ENCODE data around the gene LDLRAD4. TPM values are rescaled to one million over a fixed set of nuclear protein-coding genes. Genes with fewer than 3 reads are reported as not detected.

Gene LDLRAD4
- total RNA-seq, 1 experiment from 2014 or later: 1.7 TPM

- no peak overlapping the region for H3K27ac ChIP-seq
- H3K36me3 ChIP-seq (ENCODE audit: low read depth): no peaks in the 10 kb centered on the region
- no TSS peak for BruUV-seq (replicated peaks)
- ChIA-PET POLR2A (ENCODE audit: unreplicated experiment) (no interaction called here), CTCF (no interaction called here)
- H3K79me2 ChIP-seq (ENCODE audit: low read depth): no peaks in the 10 kb centered on the region
- no peak overlapping the region for H3K4me3 ChIP-seq
- no peaks in the 10 kb centered on the region for H3K4me1 ChIP-seq (replicated peaks; ENCODE audit: insufficient read depth)
- TF ChIP-seq CTCF (conservative IDR thresholded peaks at IDR 0.05) (no peak), EZH2 (IDR thresholded peaks at IDR 0.05; ENCODE audit: low read depth) (no peak)
- H3K4me2 ChIP-seq: no peak overlapping the region
- no peaks in the 10 kb centered on the region for H3K9me3 ChIP-seq (ENCODE audit: insufficient read depth, low read depth)
- 0 out of 2 replicates have a peak, but pooled peaks cover 3% of the 10 kb centered on the region for H4K20me1 ChIP-seq (ENCODE audit: insufficient read depth)
- peaks cover 41% of the 10 kb centered on the region for H3K27me3 ChIP-seq (ENCODE audit: insufficient read depth, low read depth)
- H3K9me2 ChIP-seq (ENCODE audit: insufficient read depth): no peaks in the 10 kb centered on the region
- H2AFZ ChIP-seq: no peak overlapping the region
- DNase-seq: no peak
- intact Hi-C loops (cut with micrococcal nuclease; ENCODE audit: unreplicated experiment): no loop called here
- no peaks in the 10 kb centered on the region for H3F3A ChIP-seq (ENCODE audit: insufficient read depth, low read depth)
These were observed 112.4 kb downstream of the LDLRAD4 start for GRCh38 chr18:13330996-13331395.

DNA sequence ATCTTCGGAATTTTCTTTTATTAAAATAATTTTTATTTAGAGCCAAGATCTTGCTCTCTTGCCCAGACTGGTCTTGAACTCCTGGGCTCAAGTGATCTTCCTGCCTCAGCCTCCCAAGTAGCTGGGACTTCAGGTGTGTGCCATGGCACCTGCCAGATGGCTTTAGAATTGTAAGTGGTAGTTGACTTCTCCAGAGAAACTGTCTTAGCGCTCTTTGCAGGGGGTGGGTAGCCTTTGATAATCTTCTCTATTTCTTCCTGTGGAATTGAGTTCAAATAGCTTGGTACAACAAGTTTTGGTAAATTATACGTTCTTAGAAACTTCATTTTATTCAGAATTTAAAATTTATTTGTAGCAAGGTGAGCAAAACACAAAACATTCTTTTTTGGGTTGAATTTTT is 113.3 kb downstream of the LDLRAD4 start:
- CTCF ChIA-PET: no interaction called here
- POLR2A ChIA-PET (ENCODE audit: unreplicated experiment): no interaction called here
- intact Hi-C loops (cut with micrococcal nuclease; ENCODE audit: unreplicated experiment): no loop called here

GRCh38 chr18:13332874-13333273 is 114.3 kb downstream of the LDLRAD4 start:
- Histone ChIP-seq H3K9me2 (ENCODE audit: insufficient read depth) (no peaks in the 10 kb centered on the region), H3K4me2 (no peak overlapping the region), H2AFZ (no peak overlapping the region), H3K4me3 (no peak overlapping the region), H3K4me1 (replicated peaks; ENCODE audit: insufficient read depth) (no peaks in the 10 kb centered on the region), H3K27me3 (ENCODE audit: insufficient read depth, low read depth) (peaks cover 33% of the 10 kb centered on the region; the same call in 1 of the 2 replicates), H4K20me1 (ENCODE audit: insufficient read depth) (no peaks in the 10 kb centered on the region), H3F3A (ENCODE audit: insufficient read depth, low read depth) (no peaks in the 10 kb centered on the region), H3K79me2 (ENCODE audit: low read depth) (no peaks in the 10 kb centered on the region), H3K9me3 (ENCODE audit: insufficient read depth, low read depth) (no peaks in the 10 kb centered on the region), H3K27ac (no peak overlapping the region), H3K36me3 (ENCODE audit: low read depth) (no peaks in the 10 kb centered on the region)
- intact Hi-C loops (cut with micrococcal nuclease; ENCODE audit: unreplicated experiment): no loop called here
- DNase-seq: no peak
- ChIA-PET CTCF (no interaction called here), POLR2A (ENCODE audit: unreplicated experiment) (no interaction called here)
- TF ChIP-seq CTCF (conservative IDR thresholded peaks at IDR 0.05): no peak
- no peak for TF ChIP-seq EZH2 (IDR thresholded peaks at IDR 0.05; ENCODE audit: low read depth)
- BruUV-seq (replicated peaks): no TSS peak

More for the DNA sequence above, 113.3 kb downstream of the LDLRAD4 start:
- TF ChIP-seq EZH2 (IDR thresholded peaks at IDR 0.05; ENCODE audit: low read depth) (no peak), CTCF (conservative IDR thresholded peaks at IDR 0.05) (no peak)
- Histone ChIP-seq H3K9me3 (ENCODE audit: insufficient read depth, low read depth) (no peaks in the 10 kb centered on the region), H3K27me3 (ENCODE audit: insufficient read depth, low read depth) (peaks cover 37% of the 10 kb centered on the region), H3K36me3 (ENCODE audit: low read depth) (no peaks in the 10 kb centered on the region), H3K9me2 (ENCODE audit: insufficient read depth) (no peaks in the 10 kb centered on the region), H3K79me2 (ENCODE audit: low read depth) (no peaks in the 10 kb centered on the region), H3K4me1 (replicated peaks; ENCODE audit: insufficient read depth) (no peaks in the 10 kb centered on the region), H3K4me3 (no peak overlapping the region), H3K27ac (no peak overlapping the region), H4K20me1 (ENCODE audit: insufficient read depth) (0 out of 2 replicates have a peak, but pooled peaks cover 3% of the 10 kb centered on the region), H2AFZ (no peak overlapping the region), H3F3A (ENCODE audit: insufficient read depth, low read depth) (no peaks in the 10 kb centered on the region), H3K4me2 (no peak overlapping the region)
- DNase-seq: no peak
- no TSS peak for BruUV-seq (replicated peaks)

Data from PC-9 (cell line).